Activated CD4-positive, alpha-beta T cell treated with anti-CD3 and anti-CD28 coated beads, Interleukin-2, Interleukin-6, amounts not matched to agents 100 ng/mL and 50 ng/mL, durations not matched to agents 16 hours and 8 hours (primary cell): ENCODE measurements around the gene IGFALS.

Experiments used
- DNase-seq: peaks from one replicate; pipeline ENCODE4 v3.0.0-alpha.2; 2020

IGFALS gene

DNA sequence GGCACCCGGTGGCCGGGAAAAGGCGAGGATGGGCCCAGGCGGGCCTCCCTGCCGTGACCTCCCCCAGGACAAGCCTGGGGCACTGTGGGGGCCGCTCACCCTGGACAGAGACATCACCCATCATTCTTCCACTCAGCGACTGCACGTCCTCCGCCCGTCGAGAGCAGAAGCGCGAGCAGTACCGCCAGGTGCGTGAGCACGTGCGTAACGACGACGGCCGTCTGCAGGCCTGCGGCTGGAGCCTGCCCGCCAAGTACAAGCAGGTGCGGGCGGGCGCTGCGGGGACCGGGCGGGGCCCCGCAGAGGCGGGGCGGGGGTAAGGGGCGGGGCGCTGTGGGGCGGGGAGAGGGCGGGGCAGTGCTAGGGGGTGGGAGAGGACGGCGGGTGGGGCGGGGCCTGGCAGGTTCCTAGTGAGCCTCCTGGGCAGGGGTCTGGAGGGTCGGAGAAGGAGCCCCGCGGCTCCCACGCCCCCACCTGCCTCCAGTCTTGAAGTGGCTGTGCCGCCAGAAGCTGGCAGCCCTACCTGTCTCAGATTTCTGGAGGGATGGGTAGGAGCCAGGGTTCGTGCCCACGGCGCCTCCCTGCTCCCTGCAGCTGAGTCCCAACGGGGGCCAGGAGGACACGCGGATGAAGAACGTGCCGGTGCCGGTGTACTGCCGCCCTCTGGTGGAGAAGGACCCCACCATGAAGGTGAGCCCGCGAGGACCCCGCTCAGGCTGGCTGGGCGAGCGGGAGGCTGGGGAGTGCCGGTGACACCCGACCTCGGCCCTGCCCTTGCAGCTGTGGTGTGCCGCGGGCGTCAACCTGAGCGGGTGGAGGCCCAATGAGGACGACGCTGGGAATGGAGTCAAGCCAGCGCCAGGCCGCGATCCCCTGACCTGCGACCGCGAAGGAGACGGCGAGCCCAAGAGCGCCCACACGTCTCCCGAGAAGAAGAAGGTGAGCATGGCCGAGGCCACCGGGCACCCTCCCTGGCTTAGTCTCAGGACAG is 29.7 kb downstream of the IGFALS start:
- DNase-seq, result no peak

DNA sequence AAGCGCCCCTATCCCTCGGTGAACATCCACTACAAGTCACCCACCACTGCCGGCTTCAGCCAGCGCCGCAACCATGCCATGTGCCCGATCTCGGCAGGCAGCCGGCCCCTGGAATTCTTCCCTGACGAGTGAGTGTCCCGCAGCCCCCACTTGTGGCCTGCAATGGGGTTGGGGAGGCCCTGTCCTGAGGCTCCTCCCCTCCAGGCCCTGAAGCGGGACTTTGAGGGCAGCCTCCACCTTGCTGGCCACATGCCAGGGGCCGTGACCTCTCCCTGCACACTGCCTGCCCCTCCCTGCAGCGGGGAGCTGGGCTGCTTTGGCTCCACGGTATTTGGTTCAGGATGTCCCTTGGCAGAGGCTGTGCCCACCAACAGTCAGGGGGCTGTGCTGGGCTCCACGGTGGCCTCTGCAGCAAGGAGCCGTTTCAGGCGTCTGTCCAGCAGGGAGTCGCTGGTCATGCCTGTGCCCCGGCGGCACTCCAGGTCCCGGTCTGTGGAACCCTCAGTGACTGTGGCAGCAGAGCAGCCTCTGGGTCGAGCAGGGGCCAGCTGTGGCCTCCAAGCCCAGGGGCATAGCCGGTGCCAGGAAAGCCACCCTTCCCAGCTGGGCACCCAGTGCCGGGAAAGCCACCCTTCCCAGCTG is 30.5 kb downstream of the IGFALS start:
- no peak for DNase-seq

DNA sequence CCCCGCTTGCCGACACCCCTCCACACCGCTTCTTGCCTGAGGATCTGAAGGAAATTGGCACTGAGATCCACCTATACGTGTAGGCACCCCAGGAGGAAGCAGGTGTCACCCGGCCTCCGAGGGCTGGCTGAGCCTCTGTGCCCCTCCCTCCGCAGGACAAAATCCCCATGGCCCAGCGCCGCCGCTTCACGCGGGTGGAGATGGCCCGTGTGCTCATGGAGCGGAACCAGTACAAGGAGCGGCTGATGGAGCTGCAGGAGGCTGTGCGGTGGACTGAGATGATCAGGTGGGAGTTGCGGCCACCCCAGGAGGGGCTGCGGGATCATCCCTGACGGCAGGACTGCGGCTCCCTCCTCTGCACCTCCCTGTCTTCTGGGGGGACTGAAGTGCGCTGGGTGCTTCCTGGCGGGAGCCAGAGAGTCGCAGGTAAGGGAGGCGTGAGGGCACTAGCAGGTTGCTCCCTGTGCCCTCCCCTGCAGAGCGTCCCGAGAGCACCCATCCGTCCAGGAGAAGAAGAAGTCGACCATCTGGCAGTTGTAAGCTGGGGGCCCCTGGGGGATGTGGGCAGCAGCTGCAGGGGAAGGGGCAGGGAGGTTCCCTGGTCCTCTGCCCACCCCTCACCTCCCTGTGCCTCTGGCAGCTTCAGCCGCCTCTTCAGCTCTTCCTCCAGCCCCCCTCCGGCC is 31.2 kb downstream of the IGFALS start:
- DNase-seq, result no peak

DNA sequence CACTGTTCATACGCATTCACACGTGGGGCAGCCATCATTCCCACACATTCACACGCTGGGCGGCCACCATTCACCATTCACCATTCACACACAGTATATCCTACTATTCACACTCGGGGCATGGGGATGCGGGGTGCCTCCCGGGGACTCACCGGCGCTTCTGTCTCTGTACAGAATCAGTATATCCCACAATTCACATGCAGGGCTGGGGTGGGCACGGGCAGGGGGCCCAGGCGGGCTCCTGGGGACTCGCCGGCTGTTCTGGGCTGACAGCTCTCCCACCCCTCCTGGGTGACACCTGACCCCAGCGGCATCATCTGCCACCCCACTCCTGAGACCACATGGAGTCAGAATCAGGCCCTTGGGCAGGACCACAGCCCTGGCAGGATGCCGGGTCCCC is 31.8 kb downstream of the IGFALS start:
- DNase-seq, result no peak

DNA sequence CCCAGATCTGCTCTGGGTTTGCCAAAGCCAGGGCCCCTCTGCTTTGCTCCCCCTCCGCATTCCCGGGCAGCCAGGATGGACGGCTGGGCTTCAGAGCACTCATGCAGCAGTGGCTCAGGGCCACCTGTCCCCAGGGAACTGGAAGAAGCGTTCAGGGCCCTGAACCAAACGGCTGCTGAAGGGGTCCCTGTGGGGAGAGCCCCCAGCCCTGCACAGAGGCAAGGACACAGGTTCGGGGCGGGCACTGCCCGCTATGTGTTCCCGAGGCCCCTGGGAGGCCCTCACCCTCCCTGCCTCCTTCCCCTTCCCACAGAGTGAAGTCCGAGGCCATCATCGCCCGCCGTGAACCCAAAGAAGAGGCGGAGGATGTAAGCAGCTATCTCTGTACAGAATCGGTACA is 32.6 kb downstream of the IGFALS start:
- no peak for DNase-seq

DNA sequence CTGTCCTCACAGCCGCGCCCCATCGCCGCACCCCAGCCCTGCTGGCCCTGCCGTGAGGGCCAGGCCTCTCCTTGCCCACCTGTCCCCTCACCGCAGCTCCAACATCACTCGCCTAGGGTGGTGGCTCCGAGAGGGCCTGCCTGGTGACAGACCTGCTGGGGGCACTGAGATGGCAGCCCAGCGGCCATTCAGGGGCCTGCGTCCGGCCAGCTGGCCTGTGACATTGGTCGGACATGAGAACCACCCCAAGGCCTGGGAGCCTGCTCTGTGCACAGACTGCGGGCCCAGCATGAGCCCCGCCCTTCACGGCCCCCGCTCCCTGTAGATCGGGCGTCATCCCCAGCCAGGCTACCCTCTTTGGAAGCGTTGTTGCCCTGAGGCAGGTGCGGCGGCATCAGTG is 34.0 kb downstream of the IGFALS start:
- no peak for DNase-seq

DNA sequence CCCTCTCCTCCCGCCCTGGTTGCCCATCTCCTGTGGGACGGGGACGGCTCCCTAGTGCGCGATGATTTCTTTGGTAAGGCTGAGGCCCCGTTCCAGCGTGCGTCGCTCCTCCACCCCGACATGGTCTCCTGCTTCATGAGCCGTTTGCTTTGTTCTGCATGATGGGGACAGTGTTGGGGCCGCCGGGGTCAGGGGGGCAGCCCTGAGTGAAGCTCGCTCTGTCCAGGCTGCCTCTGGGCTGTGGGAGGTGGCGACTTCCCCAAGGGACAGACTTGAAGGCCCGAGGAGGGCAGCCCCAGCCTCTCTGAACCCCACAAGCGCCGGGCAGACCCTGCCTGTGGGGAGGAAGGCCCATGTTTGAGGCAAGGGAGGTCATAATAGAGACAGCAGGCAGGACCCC is 34.6 kb downstream of the IGFALS start:
- DNase-seq, result no peak

DNA sequence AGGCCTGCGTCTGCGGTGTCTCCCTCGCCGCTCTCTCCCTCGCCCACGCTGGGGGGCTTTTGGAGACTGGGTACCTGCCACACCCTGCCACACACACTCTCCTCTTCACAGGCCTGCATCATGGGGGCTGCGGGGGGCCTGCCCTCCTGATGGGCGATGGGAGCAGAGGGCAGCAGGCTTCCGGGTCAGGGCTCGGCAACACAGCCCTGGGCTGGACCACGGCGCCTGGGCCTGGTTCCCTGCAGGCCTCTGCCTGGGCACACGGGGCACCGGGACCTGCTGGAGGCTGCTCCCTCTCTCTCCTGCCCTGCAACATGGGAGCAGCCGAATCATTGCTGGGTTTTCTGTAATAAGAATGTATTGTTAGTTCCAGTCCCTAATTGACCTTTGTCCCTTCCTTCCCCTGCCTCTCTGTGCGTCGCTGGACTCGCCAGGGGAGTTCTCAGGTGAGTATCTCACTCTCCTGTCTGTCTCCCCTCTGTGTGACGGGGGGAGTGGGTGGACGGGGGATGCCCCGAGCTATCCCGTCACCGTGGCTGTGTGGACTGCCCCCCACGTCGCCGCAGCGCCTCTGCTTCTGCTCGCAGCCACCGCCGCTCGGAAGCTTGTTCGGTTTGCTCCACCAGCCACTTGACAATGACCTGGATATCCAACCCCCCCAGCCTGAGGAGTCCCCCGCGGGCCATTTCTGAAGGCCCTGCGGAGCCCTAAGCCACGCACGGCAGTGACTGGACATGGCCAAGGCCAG is 35.6 kb downstream of the IGFALS start:
- DNase-seq, result no peak

DNA sequence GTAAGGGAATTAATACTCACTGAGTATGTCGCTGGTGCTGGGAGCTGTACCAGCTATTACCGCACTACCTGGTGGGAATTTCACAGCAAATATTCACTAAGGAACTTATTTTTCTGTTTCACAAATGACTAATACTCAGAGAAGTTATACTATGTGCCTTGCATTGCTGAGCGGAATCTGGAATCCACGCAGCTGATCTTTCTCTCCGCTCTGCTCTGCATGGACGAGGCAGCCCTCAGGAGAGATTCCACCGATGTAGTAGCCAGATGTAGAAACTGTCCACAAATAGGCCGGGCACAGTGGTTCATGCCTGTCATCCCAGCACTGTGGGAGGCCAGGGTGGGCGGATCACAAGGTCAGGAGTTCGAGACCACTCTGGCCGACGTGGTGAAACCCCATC is 39.3 kb downstream of the IGFALS start:
- DNase-seq, result no peak

DNA sequence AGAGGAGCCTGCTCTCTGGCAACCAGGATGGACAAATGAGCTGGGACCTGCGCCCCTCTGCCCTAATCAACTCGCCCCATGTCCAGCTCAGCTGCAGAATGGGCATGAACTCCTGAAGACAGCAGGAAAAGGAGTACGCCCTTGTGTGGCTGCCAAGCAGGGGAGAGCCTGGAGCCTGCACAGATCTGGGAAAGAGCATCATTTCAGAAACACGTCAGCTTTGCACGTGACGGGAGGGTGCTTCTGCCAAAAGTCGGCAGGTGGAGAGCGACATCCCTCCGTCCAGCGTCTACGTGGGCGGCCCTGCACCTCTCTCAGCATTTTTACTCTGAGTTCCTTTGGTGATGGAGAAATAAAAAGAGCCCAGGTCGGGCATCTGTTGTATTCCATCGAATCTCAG is 40.7 kb downstream of the IGFALS start:
- DNase-seq, result no peak

DNA sequence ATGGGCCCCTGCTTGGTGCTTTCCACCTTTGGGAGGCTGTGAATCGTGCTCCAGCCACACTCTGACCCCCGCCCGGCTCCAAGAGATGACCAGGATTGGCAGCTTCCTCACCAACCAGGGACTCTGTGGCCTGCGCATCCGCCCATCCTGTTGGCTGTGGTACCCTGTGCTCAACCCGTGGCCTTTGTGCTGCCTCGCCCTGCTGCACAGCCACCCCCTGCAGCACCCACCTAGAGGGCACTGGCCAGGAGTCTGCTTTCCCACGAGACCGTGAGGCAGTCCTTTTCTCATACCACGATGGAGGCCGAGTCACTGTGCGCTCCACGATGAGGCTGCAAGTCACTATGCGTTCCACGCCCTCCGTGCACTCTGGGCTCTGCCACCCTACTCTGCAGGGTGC is 41.6 kb downstream of the IGFALS start:
- no peak for DNase-seq

DNA sequence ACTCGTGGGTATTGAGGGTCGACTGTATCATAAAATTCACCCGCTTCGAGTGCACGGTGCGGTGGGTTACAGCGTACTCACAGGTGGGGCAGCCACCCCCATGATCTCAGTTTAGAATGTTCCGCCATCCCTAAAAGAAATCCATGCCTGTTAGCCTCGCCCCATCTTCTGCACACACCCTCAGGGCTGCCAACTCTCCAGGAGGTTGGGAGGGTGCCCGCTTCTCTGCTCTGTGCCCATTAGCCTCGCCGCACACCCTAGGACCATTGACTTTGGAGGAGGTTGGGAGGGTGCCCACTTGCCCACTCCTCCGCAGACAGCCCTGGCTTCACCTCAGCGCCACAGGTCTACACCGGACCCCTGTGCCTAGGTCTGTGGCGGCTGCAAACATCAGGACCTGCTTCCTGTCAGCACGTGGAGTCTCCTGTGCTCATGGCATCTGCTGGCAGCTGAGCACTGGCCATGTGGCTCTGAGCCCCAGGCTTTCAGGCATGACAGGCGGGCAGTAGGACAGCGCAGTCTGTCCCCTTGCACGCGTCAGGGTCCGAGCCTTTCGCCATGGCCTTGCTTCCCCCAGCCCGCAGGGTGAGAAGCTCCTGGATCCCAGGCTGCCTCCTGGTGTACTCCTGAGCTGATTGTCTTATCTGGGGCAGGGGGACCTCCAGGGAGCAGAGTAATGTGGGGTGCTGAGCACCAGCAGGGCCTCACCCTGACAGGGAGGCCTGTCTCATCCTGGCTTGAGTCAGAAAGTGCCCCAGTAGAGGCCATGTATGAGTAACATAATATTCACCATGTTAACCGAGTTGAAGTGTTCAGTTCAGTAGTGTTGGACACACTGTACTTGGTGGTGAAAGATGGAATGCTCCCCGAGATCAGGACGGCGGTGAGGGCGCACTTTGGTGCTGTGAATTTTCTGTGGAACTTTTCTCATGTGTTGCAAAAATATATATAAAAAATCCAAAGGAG is 44.1 kb downstream of the IGFALS start:
- no peak for DNase-seq

DNA sequence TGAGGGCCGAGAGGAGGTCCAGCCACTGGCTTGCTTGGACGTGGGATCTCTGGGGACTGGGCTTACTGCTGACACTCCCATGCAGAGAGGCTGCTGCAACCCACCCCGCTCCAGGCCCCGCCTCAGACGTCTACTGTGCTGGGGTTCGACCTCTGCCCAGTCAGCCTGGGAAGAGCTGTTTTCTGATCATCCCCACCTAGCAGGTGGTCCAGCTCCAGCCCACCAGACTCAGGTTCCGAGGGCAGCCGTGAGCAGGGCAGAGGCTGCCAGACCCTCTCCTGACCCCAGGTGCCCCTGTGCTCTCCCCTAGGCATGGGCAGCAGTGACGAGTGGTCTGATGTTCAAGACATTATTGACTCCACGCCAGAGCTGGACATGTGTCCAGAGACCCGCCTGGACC is 45.6 kb downstream of the IGFALS start:
- DNase-seq, result no peak

DNA sequence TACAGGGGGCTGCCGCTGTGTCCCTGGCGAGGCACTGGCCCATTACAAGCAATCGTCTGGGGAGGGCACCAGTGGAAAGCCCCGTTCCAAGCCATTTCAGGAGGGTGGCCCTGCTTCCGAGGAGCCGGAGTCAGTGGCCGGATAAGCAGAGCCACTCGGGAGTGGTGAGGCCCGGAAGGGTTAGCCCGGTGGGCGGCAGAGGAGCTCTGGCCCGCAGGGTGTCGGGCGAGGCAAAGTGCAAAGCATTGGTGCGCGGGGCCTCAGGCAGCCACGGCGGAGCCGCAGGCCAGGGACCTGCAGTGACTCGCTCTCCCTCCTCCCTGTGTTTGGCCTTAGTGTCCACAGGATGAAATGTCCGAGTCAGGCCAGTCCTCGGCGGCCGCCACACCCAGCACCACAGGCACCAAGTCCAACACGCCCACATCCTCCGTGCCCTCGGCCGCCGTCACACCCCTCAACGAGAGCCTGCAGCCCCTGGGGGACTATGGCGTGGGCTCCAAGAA is 46.8 kb downstream of the IGFALS start:
- DNase-seq, result no peak

DNA sequence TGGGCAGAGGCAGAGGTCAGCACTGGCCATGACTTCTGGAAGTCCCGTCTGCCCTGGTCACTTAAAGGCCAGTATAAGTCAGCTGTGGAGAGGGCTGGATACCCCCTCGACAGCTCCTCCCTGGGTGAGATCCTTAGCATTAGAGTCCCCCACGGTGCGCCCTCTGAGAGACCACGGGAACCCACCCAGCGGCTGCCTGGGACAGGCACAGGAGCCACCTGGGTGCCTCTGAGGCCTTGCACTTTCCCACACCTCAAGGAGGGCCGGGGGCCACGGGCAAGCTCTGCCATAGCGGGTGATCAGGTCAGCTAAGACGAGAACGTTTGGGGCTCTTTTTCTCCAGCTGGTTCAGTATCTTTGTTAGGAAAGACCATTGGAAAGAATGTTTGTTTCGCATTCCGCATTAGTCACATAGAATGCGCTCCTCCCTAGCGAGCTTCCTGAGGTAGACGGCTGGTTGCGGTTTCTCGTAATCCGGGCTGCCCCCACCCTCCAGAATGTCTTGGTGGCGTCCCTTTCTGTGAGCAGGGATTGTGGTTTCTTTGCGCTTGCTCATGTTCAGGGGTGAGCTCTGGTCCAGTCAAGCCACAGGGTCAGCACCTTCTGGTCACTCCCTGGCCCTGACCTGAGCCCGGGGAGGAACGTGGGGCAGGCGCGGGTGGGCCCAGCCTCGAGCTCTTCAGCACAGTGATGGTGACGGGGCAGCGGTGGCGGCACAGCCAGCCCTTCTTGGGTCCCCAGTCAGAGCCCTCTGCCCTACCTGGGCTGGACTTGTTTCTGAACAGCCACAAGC is 47.4 kb downstream of the IGFALS start:
- DNase-seq, result no peak

DNA sequence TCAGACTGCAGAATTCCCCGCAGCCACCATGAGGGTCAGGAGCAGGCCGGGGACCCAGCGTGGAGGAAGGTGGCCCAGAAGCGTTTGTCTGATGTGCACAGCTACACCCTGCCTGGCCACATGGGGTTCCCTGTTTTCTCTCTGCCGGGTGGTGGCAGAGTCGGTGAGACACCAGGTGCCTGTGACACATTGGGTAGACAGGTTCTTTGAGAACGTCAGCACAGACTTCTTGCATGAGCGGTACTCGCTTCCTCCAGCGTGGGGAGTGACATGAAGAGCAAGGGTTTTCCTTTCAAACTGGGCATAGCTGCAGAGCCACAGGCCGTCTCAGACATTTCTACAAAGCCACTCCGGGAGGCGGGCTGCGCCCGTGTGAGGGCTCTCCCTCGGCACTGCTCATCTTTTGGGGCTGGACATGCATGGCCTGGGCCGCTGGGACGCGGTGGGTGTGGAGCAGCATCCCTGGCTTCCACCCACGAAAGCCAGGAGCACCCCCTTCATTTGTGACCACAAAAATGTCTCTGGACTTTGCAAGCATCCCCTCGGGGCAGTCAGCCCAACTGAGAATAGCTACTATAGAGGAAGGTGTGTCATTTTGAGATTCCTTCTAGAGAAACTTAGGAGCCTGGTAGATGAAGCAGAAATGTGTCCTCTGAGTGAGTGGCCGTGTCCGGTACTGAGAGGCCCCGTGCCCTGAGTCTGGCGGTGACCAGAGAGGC is 48.2 kb downstream of the IGFALS start:
- no peak for DNase-seq

DNA sequence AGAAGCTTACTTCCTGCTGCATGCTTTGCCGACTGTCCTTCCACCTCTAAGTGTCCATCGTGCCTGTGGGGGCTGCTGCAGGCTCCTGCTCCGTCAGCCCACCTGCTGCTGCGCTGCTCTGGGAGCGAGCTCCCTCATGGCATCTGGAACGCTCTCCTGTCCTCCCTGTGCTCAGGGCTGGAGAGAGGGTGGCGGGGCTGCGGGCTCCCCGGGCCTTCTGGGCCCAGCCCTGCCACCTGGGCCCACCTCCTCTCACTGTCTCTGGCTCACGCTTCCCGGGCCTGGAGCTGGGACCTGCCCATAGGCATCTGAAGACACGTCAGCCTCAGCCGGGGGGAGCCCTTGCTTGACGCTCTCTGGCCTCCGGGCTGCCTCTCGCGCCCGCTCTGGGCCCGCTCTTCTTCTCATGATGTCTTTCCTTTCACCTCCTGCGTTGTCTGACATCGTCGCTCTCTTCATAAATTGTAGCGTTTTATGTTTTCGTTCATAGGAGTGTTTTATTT is 49.1 kb downstream of the IGFALS start:
- no peak for DNase-seq

DNA sequence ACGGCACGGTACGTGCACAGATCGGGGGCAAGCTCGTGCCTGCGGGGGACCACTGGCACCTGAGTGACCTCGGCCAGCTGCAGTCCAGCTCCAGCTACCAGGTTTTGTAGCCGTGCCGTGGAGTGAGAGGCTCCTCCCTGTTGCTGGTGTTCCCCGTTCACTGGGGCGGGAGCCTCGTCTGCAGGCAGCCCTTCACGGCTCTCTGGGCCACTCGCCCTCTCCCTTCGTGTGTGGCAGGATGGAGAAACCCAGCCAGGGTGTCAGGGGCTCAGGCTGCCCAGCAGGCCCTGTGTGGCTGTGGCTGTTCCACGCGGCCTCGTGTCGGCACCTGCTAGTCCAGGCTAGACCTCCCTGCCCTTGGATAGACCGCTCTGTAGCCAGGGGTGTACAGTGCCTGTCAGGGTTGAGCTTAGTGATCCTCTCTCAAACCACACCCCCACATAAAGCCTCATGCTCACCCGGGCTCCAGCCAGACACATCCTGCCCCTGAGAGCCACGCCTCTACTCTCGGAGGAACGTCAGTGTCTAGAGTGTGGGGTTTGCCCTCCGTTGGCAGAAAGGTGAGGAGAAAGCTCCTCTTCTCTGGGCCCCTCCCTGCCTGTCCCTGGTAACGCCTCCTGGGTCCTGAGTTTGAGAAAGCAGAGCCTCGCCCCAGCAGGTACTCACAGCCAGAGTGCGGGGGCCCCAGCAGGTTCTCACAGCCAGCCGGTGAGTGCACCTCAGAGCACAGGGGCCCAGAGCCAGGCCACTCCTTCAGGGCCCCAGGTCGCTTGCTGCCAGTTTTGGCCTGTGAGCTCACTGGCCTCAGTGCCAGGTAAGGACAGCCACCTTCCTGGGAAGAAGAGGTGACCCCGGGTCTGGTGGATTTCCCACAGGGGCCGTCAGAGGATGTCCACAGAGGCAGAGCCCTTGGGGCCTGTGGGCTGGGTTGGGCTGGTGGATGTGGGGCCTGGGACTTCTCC is 49.8 kb downstream of the IGFALS start:
- no peak for DNase-seq
